AG09309 (cell line): ENCODE measurements around the gene STAT2.
"Not testable (repeated sequence)": the region's sequence is repeated elsewhere in the genome, so short reads cannot be mapped to it uniquely, and the experiment has no call there.

Experiments used
- DNase-seq: peaks from one replicate; pipeline ENCODE4 v3.0.0-alpha.2; 2010; ENCODE audit warnings: low read depth
- H3K4me3 ChIP-seq: 2 replicates; pipeline ENCODE4 v1.5.1; 2011; ENCODE audit warnings: mild to moderate bottlenecking, low read depth, low read length, moderate library complexity; ENCODE audit not compliant: control insufficient read depth
- TF ChIP-seq, protein P1 (sequence below): IDR thresholded peaks from 2 replicates; pipeline ENCODE4 v1.5.1; 2011; ENCODE audit warnings: mild to moderate bottlenecking, low read depth, low read length, inconsistent platforms; ENCODE audit not compliant: insufficient read depth, control insufficient read depth; ENCODE audit errors: missing control alignments

STAT2 gene

DNA sequence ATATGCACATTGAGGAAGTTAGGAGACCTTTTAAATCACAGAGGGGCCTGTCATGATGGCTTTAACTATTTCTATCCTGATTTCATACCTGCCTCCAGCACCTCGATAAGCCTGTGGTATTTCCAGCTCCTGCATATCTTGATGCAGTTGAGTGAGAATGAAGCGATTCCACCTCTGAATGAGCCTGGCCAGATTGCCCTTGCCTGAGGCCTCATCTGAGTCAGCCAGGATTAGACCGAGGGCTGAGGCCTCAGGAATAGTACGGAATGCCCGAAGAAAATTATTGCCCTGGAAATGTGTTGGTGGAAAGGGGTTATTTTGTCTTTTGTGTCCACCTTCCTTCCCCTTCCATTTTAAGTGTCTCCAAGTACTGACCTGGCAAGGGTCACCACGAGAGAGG is 35.7 kb downstream of the STAT2 start:
- no peak overlapping the region for H3K4me3 ChIP-seq
- TF ChIP-seq, protein P1, sequence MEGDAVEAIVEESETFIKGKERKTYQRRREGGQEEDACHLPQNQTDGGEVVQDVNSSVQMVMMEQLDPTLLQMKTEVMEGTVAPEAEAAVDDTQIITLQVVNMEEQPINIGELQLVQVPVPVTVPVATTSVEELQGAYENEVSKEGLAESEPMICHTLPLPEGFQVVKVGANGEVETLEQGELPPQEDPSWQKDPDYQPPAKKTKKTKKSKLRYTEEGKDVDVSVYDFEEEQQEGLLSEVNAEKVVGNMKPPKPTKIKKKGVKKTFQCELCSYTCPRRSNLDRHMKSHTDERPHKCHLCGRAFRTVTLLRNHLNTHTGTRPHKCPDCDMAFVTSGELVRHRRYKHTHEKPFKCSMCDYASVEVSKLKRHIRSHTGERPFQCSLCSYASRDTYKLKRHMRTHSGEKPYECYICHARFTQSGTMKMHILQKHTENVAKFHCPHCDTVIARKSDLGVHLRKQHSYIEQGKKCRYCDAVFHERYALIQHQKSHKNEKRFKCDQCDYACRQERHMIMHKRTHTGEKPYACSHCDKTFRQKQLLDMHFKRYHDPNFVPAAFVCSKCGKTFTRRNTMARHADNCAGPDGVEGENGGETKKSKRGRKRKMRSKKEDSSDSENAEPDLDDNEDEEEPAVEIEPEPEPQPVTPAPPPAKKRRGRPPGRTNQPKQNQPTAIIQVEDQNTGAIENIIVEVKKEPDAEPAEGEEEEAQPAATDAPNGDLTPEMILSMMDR = no peak
- no peak for DNase-seq

DNA sequence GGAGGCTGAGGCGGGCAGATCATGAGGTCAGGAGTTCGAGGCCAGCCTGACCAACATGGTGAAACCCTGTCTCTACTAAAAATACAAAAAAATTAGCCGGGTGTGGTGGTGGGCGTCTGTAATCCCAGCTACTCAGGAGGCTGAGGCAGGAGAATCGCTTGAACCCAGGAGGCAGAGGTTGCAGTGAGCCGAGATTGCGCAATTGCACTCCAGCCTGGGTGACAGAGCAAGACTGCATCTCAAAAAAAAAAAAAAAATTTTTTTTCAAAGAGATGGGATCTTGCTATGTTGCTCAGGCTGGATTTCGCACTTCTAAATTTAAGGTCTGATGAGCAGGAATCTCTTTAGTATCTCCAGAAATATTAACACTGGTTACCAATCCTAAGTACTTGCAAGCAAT is 38.3 kb downstream of the STAT2 start:
- not testable (repeated sequence) for DNase-seq, H3K4me3 ChIP-seq

DNA sequence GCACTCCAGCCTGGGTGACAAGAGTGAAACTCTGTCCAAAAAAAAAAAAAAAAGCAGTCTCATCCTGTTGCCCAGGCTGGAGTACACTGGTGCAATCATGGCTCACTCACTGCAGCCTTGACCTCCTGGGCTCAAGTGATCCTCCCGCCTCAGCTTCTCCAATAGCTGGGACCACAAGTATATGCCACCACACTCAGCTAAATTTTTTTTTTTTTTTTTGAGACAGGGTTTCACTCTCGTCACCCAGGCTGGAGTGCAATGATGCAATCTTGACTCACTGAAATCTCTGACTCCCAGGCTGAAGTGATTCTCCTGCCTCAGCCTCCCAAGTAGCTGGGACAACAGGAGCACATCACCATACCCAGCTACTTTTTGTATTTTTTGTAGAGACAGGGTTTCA is 38.9 kb downstream of the STAT2 start:
- no peak overlapping the region for H3K4me3 ChIP-seq
- no peak for DNase-seq
- TF ChIP-seq, protein P1 = no peak

DNA sequence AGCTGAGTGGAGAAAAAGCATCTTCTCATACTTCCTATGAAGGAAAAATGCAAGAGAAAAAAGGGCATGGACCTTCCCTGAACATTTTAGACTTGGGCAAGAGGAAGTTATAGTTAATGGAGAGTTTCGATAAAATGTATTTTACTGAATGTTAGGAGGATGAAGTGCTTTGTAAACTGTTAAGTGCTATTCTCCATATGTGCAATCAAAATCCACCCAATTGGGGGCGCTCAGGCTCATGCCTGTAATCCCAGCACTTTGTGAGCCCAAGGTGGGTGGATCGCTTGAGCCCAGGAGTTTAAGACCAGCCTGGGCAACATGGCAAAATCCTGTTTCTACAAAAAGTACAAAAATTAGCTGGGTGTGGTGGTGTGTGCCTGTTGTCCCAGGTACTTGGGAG is 42.2 kb downstream of the STAT2 start:
- TF ChIP-seq, protein P1 = no peak
- no peak overlapping the region for H3K4me3 ChIP-seq
- DNase-seq = no peak

DNA sequence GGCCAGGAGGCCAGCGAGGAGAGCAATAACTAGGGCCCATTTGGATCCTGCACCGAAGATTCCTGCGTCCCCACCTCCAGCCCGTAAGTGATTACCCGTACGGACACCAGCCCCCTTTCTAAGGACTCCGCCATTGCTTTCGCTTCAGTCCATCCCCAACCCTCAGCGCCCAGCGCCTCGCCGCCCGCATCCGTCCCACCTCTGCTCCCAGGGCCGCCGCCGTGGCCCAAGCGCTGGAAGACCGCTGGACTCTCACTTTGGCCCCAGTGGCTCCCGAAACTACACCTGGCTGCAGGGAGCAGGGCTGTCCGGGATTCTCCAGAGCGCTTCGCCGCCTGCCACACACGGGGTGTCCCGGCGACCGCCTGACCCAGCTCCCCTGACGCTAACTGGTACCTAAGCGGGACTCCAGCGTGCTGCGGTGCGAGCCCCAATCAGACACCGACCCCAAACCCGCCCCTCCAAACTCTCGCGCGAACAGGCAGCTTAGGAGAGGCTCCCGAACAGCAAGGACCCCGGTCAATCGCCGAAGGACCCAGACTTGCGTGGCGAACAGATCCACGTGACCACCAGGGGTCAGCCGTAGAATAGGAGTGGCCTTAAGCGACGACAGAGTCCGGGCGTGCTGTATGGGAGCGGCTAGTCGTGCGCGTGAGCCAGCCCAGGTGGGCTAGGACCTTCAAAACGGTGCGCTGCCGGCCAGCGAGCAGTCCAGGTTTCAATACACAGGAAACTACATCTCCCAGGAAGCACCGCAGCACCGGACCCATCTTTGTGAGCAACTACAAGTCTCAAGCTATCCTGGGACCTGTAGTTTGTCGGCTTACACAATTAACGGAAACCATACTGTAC is 44.1 kb downstream of the STAT2 start, which contains the start of gene CNPY2:
Gene CNPY2, minus strand, starts transcription at position 367 of the 852 bp plus-strand sequence. CDS start 771 bp downstream, outside the sequence.
- H3K4me3 ChIP-seq = peak within 1 kb of the TSS; percentile 99
- peak; percentile 79 for DNase-seq
- TF ChIP-seq, protein P1 = peak; percentile 7

DNA sequence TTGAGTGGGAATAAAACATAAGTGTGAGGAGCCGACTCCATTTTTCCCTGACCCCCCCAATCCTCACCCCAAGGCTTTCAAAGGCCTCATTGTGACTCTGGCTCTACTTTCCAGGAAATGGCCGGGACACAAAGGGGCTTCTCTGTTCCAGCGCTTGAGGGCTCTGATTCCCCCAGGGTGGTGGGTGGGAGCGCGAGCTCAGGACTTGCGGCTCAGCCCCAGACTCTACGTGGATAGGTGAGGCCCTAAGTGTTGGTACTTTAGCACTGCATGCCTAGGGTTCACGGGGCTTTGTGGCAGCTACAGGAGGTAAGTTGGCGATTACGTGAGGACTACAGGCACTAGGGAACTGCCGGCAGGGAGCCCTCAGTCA is 44.7 kb downstream of the STAT2 start:
- TF ChIP-seq, protein P1 = no peak
- H3K4me3 ChIP-seq = peak overlapping the region; percentile 99
- DNase-seq = no peak

DNA sequence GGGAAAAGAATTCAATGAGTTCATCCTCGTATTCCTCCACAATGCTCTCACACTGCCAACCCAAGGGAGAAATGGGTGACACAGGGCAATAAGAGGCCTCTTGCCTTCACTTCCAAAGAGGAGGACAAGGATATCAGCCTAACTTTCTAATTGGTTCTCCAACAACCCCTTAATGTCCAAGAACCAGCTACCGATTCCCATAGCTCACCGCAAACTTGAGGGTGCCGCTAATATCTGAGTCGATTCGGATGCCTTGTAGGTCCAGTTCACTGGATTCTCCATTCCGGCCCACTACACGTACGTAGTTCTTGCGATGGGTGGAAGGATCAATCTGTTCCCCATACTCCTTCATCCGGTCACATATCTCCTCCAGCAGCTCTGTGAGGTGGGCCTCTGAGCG is 48.9 kb downstream of the STAT2 start:
- DNase-seq = no peak
- H3K4me3 ChIP-seq = no peak overlapping the region
- TF ChIP-seq, protein P1 = no peak
